OCI-LY1 (cell line): ENCODE measurements around the gene ABITRAM.

Experiments
- H2AFZ ChIP-seq: fragments of 200-600 bp; sonication (generic), shearing (Covaris generic); 2 replicates; pipeline ENCODE4 v1.6.0; 2014; ENCODE audit warnings: antibody characterized with exemption, mild to moderate bottlenecking, low read length
- H3F3A ChIP-seq: fragments of 200-600 bp; sonication (generic), shearing (Covaris generic); 2 replicates; pipeline ENCODE4 v1.6.0; 2014; ENCODE audit warnings: mild to moderate bottlenecking, antibody characterized with exemption, low read length, moderate library complexity; ENCODE audit not compliant: insufficient read depth
- H3K27ac ChIP-seq: fragments of 200-600 bp; sonication (generic); 2 replicates; pipeline ENCODE4 v1.5.1; 2014; ENCODE audit warnings: low read length, mixed run types, mild to moderate bottlenecking, low read depth; ENCODE audit not compliant: poor library complexity, severe bottlenecking
- H3K27me3 ChIP-seq: fragments of 200-600 bp; sonication (generic); 2 replicates; pipeline ENCODE4 v1.6.0; 2014; ENCODE audit warnings: antibody characterized with exemption, mild to moderate bottlenecking, low read length, moderate library complexity; ENCODE audit not compliant: insufficient read depth
- H3K36me3 ChIP-seq: fragments of 200-600 bp; sonication (generic); 2 replicates; pipeline ENCODE4 v1.6.1; 2014; ENCODE audit warnings: mild to moderate bottlenecking, antibody characterized with exemption, low read length, moderate library complexity, mixed read lengths; ENCODE audit not compliant: insufficient read depth
- H3K4me1 ChIP-seq: fragments of 200-600 bp; sonication (generic); 2 replicates; pipeline ENCODE4 v1.5.1; 2014; ENCODE audit warnings: mild to moderate bottlenecking, low read length, moderate library complexity; ENCODE audit not compliant: insufficient read depth, severe bottlenecking
- H3K4me2 ChIP-seq: fragments of 200-600 bp; sonication (generic), shearing (Covaris generic); 2 replicates; pipeline ENCODE4 v1.6.1; 2014; ENCODE audit warnings: low read length
- H3K4me3 ChIP-seq: fragments of 200-600 bp; sonication (generic); 2 replicates; pipeline ENCODE4 v1.5.1; 2014; ENCODE audit warnings: low read length, low read depth, mild to moderate bottlenecking, mixed read lengths; ENCODE audit not compliant: poor library complexity, severe bottlenecking
- H3K79me2 ChIP-seq: fragments of 200-600 bp; shearing (Covaris generic); 2 replicates; pipeline ENCODE4 v1.6.1; 2016; ENCODE audit warnings: mixed run types, low read length, mixed read lengths; ENCODE audit not compliant: insufficient read depth
- H3K9ac ChIP-seq: fragments of 200-600 bp; sonication (generic), shearing (Covaris generic); 2 replicates; pipeline ENCODE4 v1.6.1; 2014; ENCODE audit warnings: mild to moderate bottlenecking, low read length, mixed read lengths
- H3K9me2 ChIP-seq: fragments of 200-600 bp; sonication (generic), shearing (Covaris generic); 2 replicates; pipeline ENCODE4 v1.6.1; 2014; ENCODE audit warnings: low read depth, mild to moderate bottlenecking, low read length, mixed read lengths
- H3K9me3 ChIP-seq: fragments of 200-600 bp; shearing (Covaris generic); 2 replicates; pipeline ENCODE4 v1.6.1; 2014; ENCODE audit warnings: low read length, mixed read lengths
- H4K20me1 ChIP-seq: fragments of 200-600 bp; sonication (generic), shearing (Covaris generic); 2 replicates; pipeline ENCODE4 v1.6.0; 2016; ENCODE audit warnings: mild to moderate bottlenecking, low read length; ENCODE audit not compliant: insufficient read depth
- CTCF ChIP-seq: fragments of 200-600 bp; sonication (generic), shearing (Covaris generic); IDR thresholded peaks from 2 replicates; pipeline ENCODE4 v1.5.1; 2017; ENCODE audit warnings: mild to moderate bottlenecking, antibody characterized with exemption, low read length, moderate library complexity, mixed read lengths
- EZH2 ChIP-seq: fragments of 200-600 bp; sonication (generic), shearing (Covaris generic); IDR thresholded peaks from 2 replicates; pipeline ENCODE4 v1.8.0; 2017; ENCODE audit warnings: borderline replicate concordance, mixed run types, mild to moderate bottlenecking, antibody characterized with exemption, low read length, moderate library complexity, mixed read lengths

ABITRAM gene

GRCh38 chr9:108973895-108974294, 39.7 kb downstream of the ABITRAM start:
- Histone ChIP-seq H3K27me3 (no peaks in the 10 kb centered on the region), H3K4me2 (no peak overlapping the region), H3K4me1 (no peaks in the 10 kb centered on the region), H3K36me3 (peaks cover 30% of the 10 kb centered on the region), H3K9me3 (no peaks in the 10 kb centered on the region), H3K4me3 (no peak overlapping the region), H3K9ac (no peak overlapping the region), H4K20me1 (no peaks in the 10 kb centered on the region), H3K27ac (no peak overlapping the region), H3F3A (no peaks in the 10 kb centered on the region), H3K79me2 (no peaks in the 10 kb centered on the region), H3K9me2 (no peaks in the 10 kb centered on the region), H2AFZ (no peak overlapping the region)
- TF ChIP-seq EZH2 (no peak), CTCF (no peak)

GRCh38 chr9:108978205-108978604, 44.0 kb downstream of the ABITRAM start:
- Histone ChIP-seq H3K4me1 (no peaks in the 10 kb centered on the region), H4K20me1 (no peaks in the 10 kb centered on the region), H3K36me3 (peaks cover 29% of the 10 kb centered on the region; the same call in 1 of the 2 replicates), H3K9me2 (no peaks in the 10 kb centered on the region), H2AFZ (no peak overlapping the region), H3K27ac (no peak overlapping the region), H3K79me2 (no peaks in the 10 kb centered on the region), H3F3A (no peaks in the 10 kb centered on the region), H3K4me3 (no peak overlapping the region), H3K27me3 (no peaks in the 10 kb centered on the region), H3K9me3 (no peaks in the 10 kb centered on the region), H3K9ac (no peak overlapping the region), H3K4me2 (no peak overlapping the region)
- TF ChIP-seq CTCF (no peak), EZH2 (no peak)

- Histone ChIP-seq H3K27me3 (no peaks in the 10 kb centered on the region), H3F3A (no peaks in the 10 kb centered on the region; the same call in 1 of the 2 replicates), H3K4me3 (no peak overlapping the region), H3K9ac (no peak overlapping the region), H3K9me3 (no peaks in the 10 kb centered on the region), H3K79me2 (no peaks in the 10 kb centered on the region), H3K36me3 (peaks cover 31% of the 10 kb centered on the region; the same call in 1 of the 2 replicates), H2AFZ (no peak overlapping the region), H3K4me1 (no peaks in the 10 kb centered on the region), H3K9me2 (no peaks in the 10 kb centered on the region), H3K27ac (no peak overlapping the region), H4K20me1 (no peaks in the 10 kb centered on the region), H3K4me2 (no peak overlapping the region)
- TF ChIP-seq EZH2, result no peak
- TF ChIP-seq CTCF, result no peak
These were observed 46.7 kb downstream of the ABITRAM start for GRCh38 chr9:108980893-108981292.
